GM20000 (cell line): ENCODE measurements around the gene AGAP1.

Source experiments
- DNase-seq: peaks from one replicate; pipeline ENCODE4 v3.0.0; 2012; ENCODE audit warnings: low spot score
- TF ChIP-seq, protein P1 (sequence below): IDR thresholded peaks from 2 replicates; pipeline ENCODE4 v1.5.1; 2012; ENCODE audit warnings: mild to moderate bottlenecking, control low read depth; ENCODE audit errors: extremely low read depth, missing control alignments

Gene AGAP1

DNA sequence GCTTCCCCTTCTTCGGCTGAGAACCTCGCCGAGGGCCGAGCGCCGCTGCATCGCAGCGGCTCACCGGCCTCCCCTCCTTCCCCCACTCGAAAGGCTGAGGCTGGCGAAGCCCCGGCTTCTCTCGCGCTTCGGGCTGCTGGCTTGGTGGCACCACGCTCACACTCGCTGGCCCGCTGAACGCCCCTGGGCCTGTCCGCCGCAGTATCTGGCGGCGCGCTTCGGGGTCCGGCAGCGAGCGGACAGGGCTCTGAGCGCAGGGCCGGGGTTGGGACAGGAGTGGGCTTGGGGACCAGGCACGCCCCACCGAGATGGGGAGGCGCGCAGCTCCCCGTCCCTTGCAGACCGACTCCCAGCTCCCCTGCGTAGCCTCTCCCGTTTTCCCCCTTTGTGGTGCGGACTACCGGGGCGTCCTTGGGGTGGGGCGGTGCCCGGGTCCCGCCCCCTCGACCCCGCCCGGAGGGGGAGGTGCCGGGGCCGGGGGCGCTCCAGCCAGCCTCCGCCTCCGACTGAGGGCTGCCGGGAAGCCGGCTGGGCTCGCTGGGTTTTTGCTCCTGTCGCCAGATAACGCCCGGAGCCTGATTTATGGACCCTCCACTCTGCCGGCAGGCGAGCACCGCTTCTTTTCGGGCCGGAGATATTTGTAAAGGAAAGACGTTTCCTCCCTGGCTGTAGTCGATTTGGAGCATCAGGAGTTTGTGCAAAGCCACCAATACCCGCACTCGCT, 670.5 kb downstream of the AGAP1 start:
- DNase-seq, result peak; percentile 38
- TF ChIP-seq, protein P1, sequence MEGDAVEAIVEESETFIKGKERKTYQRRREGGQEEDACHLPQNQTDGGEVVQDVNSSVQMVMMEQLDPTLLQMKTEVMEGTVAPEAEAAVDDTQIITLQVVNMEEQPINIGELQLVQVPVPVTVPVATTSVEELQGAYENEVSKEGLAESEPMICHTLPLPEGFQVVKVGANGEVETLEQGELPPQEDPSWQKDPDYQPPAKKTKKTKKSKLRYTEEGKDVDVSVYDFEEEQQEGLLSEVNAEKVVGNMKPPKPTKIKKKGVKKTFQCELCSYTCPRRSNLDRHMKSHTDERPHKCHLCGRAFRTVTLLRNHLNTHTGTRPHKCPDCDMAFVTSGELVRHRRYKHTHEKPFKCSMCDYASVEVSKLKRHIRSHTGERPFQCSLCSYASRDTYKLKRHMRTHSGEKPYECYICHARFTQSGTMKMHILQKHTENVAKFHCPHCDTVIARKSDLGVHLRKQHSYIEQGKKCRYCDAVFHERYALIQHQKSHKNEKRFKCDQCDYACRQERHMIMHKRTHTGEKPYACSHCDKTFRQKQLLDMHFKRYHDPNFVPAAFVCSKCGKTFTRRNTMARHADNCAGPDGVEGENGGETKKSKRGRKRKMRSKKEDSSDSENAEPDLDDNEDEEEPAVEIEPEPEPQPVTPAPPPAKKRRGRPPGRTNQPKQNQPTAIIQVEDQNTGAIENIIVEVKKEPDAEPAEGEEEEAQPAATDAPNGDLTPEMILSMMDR, result no peak

DNA sequence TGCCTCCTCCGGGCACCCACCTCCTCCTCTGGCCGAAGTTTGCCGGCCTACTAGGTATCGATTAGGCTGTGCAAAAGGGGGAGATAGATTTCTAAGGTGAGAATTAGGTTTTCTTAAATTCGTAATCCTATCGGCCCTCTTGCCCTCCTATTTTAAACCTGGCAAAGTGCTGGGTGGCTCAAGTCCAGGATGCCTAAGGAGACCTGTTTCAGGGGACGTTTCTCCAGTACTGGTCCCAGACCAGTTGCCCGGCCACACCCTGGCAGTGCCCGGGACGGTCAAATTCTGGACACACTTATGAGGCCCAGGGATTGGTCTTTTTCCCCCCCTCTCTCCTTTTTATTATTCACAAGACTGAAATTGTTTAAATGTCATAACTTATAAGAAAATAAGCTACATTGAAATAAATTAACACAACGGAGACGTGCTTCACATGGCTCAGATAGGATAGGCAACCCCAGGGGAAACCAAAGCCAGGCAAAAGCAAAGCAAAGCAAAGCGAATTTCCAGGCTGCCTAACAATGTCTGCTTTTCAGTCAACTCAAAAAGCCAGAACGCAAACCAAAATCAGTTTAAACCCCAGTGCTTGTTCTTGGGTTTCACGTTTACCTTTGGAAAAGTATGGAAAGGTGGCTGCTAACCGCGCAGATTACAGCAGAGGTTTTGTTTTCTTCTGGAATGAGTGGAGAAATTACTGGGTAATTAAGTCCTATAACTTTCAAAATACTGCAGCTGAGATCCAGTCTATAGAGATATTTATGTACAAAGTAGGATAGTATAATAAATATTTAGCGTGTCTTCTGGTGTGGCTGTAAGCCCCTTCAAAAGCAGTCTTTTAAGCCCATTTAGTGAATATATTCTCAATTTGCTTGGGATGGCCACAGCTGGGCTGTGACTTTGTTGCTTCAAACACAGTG, 671.3 kb downstream of the AGAP1 start:
- DNase-seq, result no peak
- TF ChIP-seq, protein P1, result no peak

DNA sequence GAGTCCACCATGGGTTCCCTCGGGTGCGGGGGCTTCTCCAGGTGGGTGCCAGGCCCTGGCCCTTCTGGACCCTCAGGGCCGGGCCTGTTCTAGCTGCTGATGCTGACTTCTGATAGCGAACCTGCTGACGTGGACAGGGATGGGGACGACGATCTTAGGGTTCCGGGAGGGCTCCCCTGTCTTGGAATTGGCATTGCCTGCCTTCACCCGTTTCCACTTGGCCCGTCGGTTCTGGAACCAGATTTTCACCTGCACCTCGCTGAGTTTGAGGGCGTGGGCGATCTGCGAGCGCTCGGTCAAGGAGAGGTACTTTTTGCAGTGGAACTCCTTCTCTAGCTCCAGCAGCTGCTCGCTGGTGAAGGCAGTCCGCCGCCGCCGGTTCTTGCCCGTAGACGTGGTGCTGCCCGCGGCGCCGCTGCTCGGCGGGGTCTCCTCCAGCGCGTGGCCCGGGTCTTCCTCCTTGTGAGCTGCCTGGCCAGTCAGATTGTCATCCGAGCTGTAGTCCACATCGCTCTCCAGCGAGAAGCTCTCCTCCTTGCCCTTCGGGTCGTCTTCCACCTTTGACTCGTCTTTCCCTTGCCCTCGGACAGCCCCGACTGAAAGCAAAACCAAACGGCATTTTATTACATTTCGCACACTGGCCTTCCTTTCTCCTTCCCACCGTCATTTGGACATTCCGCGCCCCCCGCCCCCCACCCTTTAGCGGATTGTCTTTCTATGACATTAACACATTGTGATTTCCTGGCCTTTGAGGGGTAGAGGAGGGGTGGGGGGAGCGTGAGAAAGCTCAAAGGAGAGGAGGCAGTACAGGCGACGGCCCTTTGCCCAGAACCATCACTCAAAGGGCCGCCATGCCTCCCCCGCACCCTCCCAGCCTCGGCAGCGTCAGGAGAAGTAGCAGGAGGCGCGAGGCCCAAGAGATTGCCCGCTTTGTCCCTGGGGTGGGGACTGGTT, 672.3 kb downstream of the AGAP1 start:
- DNase-seq, result peak; percentile 39
- TF ChIP-seq, protein P1, result no peak

DNA sequence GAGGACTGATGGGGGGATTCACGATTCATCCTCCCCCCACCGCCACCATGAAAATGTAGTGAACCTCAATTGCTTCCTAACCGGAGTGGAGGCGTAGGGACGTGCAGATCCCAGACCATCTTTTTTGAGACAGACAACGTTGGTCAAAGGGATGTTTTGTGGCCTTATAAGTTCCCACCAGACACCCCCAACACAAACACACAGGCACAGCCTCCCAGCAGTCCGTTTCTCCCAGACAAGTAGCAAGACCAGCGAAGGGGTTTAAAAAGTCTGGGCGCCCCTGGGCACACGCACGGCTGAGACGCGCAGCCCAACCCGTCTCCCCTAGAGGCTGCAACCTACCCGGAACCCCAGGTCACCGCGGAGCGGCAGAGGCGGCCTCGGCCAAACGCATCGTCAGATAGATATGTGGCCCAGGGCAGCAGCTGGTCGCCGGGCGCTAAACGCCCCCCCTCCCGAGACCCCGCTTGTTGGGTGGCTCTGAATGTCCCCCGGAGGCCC, 673.0 kb downstream of the AGAP1 start:
- TF ChIP-seq, protein P1, result no peak

GRCh38 chr2:236167297-236168109, 673.7 kb downstream of the AGAP1 start:
- TF ChIP-seq, protein P1, result no peak
- peak; percentile 49 for DNase-seq

More for the DNA sequence above, 673.0 kb downstream of the AGAP1 start:
- DNase-seq, result peak; percentile 38

- DNase-seq, result peak; percentile 40
- TF ChIP-seq, protein P1, result no peak
Measured at GRCh38 chr2:236168110-236169080, 674.6 kb downstream of the AGAP1 start, which contains the start of gene GBX2. GBX2 (minus strand) TSS chr2:236168386; CDS start chr2:236167971, 415 bp downstream.
